A673 (cell line): ENCODE data around the gene GALNT12.

Experiments
- EZH2 ChIP-seq: fragments of 200-600 bp; sonication (generic); IDR thresholded peaks from 2 replicates; pipeline ENCODE4 v1.6.1; 2017; ENCODE audit warnings: borderline replicate concordance, low read depth, mild to moderate bottlenecking, mixed read lengths, antibody characterized with exemption, low read length; ENCODE audit not compliant: poor library complexity, severe bottlenecking
- TF ChIP-seq, protein P1 (sequence below): fragments of 300-800, 200-600 bp; sonication (generic); conservative IDR thresholded peaks from 2 replicates; pipeline ENCODE4 v1.5.1; 2017; ENCODE audit warnings: low read depth, mild to moderate bottlenecking, antibody characterized with exemption, low read length, moderate library complexity, mixed read lengths

DNA sequence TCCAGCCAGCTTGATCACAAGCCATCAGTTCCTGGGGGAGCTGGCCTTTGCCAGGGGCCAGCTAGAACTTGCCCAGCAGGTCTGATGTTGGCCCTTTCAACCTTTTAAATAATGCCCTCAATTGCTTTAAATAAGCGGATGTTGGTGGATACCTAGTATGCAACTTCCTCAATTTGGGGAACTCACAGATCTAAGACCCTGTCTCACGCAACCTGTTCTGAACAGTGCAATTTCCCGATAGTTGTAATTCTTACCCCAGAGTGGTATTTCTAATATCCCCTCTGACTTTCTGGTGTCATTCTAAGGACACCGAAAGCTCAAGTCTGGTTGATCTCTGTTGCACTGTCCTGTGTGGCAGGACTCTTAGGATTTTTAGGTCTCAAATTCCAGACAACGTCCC, 23.1 kb downstream of the GALNT12 start:
- TF ChIP-seq, protein P1, sequence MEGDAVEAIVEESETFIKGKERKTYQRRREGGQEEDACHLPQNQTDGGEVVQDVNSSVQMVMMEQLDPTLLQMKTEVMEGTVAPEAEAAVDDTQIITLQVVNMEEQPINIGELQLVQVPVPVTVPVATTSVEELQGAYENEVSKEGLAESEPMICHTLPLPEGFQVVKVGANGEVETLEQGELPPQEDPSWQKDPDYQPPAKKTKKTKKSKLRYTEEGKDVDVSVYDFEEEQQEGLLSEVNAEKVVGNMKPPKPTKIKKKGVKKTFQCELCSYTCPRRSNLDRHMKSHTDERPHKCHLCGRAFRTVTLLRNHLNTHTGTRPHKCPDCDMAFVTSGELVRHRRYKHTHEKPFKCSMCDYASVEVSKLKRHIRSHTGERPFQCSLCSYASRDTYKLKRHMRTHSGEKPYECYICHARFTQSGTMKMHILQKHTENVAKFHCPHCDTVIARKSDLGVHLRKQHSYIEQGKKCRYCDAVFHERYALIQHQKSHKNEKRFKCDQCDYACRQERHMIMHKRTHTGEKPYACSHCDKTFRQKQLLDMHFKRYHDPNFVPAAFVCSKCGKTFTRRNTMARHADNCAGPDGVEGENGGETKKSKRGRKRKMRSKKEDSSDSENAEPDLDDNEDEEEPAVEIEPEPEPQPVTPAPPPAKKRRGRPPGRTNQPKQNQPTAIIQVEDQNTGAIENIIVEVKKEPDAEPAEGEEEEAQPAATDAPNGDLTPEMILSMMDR: no peak
- TF ChIP-seq EZH2: no peak
